ENCODE measurements around the gene STAG3. TPM values are rescaled to one million over a fixed set of nuclear protein-coding genes. Genes with fewer than 3 reads are reported as not detected.

The STAG3 gene
- total and polyA plus RNA-seq, 2 of the 8 experiments (the other 6 are each of a cell fraction or from before 2014, with no cell fraction given), result 1.3 to 3.3 TPM

DNA sequence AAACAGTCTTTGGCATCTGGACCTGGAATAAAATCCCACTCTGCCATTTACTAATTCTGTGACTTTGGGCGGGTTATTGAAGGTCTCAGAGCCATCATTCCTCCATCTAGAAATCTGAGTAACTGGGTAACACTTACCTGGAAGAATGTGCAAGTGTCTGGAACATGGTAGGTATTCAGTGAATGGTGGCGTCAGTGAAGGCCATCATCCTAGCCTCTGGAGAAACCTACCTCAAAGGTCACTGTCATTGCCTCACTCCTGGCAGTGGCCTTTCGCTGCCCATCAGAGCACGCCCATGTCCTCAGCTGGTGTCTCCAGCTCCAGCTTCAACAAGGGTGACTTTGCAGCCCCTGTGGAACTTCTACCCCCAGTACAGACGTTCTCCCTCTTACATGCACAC is 13.8 kb upstream of the STAG3 start (continued):
- TF ChIP-seq, protein P1, sequence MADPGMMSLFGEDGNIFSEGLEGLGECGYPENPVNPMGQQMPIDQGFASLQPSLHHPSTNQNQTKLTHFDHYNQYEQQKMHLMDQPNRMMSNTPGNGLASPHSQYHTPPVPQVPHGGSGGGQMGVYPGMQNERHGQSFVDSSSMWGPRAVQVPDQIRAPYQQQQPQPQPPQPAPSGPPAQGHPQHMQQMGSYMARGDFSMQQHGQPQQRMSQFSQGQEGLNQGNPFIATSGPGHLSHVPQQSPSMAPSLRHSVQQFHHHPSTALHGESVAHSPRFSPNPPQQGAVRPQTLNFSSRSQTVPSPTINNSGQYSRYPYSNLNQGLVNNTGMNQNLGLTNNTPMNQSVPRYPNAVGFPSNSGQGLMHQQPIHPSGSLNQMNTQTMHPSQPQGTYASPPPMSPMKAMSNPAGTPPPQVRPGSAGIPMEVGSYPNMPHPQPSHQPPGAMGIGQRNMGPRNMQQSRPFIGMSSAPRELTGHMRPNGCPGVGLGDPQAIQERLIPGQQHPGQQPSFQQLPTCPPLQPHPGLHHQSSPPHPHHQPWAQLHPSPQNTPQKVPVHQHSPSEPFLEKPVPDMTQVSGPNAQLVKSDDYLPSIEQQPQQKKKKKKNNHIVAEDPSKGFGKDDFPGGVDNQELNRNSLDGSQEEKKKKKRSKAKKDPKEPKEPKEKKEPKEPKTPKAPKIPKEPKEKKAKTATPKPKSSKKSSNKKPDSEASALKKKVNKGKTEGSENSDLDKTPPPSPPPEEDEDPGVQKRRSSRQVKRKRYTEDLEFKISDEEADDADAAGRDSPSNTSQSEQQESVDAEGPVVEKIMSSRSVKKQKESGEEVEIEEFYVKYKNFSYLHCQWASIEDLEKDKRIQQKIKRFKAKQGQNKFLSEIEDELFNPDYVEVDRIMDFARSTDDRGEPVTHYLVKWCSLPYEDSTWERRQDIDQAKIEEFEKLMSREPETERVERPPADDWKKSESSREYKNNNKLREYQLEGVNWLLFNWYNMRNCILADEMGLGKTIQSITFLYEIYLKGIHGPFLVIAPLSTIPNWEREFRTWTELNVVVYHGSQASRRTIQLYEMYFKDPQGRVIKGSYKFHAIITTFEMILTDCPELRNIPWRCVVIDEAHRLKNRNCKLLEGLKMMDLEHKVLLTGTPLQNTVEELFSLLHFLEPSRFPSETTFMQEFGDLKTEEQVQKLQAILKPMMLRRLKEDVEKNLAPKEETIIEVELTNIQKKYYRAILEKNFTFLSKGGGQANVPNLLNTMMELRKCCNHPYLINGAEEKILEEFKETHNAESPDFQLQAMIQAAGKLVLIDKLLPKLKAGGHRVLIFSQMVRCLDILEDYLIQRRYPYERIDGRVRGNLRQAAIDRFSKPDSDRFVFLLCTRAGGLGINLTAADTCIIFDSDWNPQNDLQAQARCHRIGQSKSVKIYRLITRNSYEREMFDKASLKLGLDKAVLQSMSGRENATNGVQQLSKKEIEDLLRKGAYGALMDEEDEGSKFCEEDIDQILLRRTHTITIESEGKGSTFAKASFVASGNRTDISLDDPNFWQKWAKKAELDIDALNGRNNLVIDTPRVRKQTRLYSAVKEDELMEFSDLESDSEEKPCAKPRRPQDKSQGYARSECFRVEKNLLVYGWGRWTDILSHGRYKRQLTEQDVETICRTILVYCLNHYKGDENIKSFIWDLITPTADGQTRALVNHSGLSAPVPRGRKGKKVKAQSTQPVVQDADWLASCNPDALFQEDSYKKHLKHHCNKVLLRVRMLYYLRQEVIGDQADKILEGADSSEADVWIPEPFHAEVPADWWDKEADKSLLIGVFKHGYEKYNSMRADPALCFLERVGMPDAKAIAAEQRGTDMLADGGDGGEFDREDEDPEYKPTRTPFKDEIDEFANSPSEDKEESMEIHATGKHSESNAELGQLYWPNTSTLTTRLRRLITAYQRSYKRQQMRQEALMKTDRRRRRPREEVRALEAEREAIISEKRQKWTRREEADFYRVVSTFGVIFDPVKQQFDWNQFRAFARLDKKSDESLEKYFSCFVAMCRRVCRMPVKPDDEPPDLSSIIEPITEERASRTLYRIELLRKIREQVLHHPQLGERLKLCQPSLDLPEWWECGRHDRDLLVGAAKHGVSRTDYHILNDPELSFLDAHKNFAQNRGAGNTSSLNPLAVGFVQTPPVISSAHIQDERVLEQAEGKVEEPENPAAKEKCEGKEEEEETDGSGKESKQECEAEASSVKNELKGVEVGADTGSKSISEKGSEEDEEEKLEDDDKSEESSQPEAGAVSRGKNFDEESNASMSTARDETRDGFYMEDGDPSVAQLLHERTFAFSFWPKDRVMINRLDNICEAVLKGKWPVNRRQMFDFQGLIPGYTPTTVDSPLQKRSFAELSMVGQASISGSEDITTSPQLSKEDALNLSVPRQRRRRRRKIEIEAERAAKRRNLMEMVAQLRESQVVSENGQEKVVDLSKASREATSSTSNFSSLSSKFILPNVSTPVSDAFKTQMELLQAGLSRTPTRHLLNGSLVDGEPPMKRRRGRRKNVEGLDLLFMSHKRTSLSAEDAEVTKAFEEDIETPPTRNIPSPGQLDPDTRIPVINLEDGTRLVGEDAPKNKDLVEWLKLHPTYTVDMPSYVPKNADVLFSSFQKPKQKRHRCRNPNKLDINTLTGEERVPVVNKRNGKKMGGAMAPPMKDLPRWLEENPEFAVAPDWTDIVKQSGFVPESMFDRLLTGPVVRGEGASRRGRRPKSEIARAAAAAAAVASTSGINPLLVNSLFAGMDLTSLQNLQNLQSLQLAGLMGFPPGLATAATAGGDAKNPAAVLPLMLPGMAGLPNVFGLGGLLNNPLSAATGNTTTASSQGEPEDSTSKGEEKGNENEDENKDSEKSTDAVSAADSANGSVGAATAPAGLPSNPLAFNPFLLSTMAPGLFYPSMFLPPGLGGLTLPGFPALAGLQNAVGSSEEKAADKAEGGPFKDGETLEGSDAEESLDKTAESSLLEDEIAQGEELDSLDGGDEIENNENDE (IDR thresholded peaks at IDR 0.05; ENCODE audit: insufficient replicate concordance, low read length), result no peak
- TF ChIP-seq HDAC2 (IDR thresholded peaks at IDR 0.05; ENCODE audit: borderline replicate concordance in 1 of 2, low read depth in 2 of 2, low read length in 2 of 2), result no peak
- no peak for TF ChIP-seq SP2 (IDR thresholded peaks at IDR 0.05; ENCODE audit: low read length)
- TF ChIP-seq CEBPB (IDR thresholded peaks at IDR 0.05; ENCODE audit: low read depth, low read length), result no peak

Data from H1 (cell line).